ENCODE measurements around the gene HTR3D.

- TF ChIP-seq CTCF (IDR thresholded peaks at IDR 0.05; ENCODE audit: low read depth, low read length): no peak
- no peak for TF ChIP-seq EZH2phosphoT487 (IDR thresholded peaks at IDR 0.05; ENCODE audit: low read depth)
Observed at GRCh38 chr3:184073621-184074020, 42.1 kb downstream of the HTR3D start.
